ENCODE measurements around the gene TRAPPC5. TPM values are rescaled to one million over a fixed set of nuclear protein-coding genes. Genes with fewer than 3 reads are reported as not detected.

Gene TRAPPC5
- total RNA-seq, 1 donor from 2014 or later, result 110 TPM

- Mint-ChIP-seq H3K36me3 (ENCODE audit: low read depth, unreplicated experiment) (peaks cover 1% of the 10 kb centered on the region), H3K4me1 (ENCODE audit: low read depth, unreplicated experiment) (no peaks in the 10 kb centered on the region), H3K4me3 (ENCODE audit: unreplicated experiment) (no peak overlapping the region), H3K27ac (ENCODE audit: unreplicated experiment) (no peak overlapping the region), H3K27me3 (ENCODE audit: low read depth, unreplicated experiment) (peaks cover 16% of the 10 kb centered on the region), H3K9me3 (ENCODE audit: unreplicated experiment) (no peaks in the 10 kb centered on the region)
- DNase-seq (ENCODE audit: low read depth) (no peak), FAIRE-seq (no peak)
- Histone ChIP-seq H3K4me2 (ENCODE audit: low read length) (no peak overlapping the region), H3K9me3 (ENCODE audit: insufficient read depth, low read depth, low read length) (no peaks in the 10 kb centered on the region), H3K4me1 (ENCODE audit: insufficient read depth, low read length) (no peaks in the 10 kb centered on the region), H3K27ac (ENCODE audit: low read depth, low read length) (no peak overlapping the region), H3K4me3 (ENCODE audit: insufficient read depth, low read depth, low read length) (no peak overlapping the region), H2AFZ (ENCODE audit: low read depth, low read length) (no peak overlapping the region), H3K9ac (ENCODE audit: low read length) (no peak overlapping the region), H3K79me2 (ENCODE audit: insufficient read depth, low read length) (no peaks in the 10 kb centered on the region), H3K36me3 (ENCODE audit: insufficient read depth, low read length) (no peaks in the 10 kb centered on the region), H3K27me3 (ENCODE audit: insufficient read depth, low read length) (peaks cover 2% of the 10 kb centered on the region), H4K20me1 (ENCODE audit: insufficient read depth, low read length) (no peaks in the 10 kb centered on the region)
- TF ChIP-seq EZH2 (IDR thresholded peaks at IDR 0.05; ENCODE audit: insufficient read depth, low read length), result no peak
- no peak for TF ChIP-seq CTCF (IDR thresholded peaks at IDR 0.05; ENCODE audit: insufficient read depth, low read depth, low read length)
Measured at GRCh38 chr19:7647156-7647555, 33.5 kb upstream of the TRAPPC5 start.

GRCh38 chr19:7648265-7649014 lies 32.2 kb upstream of the TRAPPC5 start:
- no peaks in the 10 kb centered on the region for H3K36me3 Mint-ChIP-seq (ENCODE audit: low read depth, unreplicated experiment)
- no peak for TF ChIP-seq EZH2 (IDR thresholded peaks at IDR 0.05; ENCODE audit: insufficient read depth, low read length)
- TF ChIP-seq CTCF (IDR thresholded peaks at IDR 0.05; ENCODE audit: insufficient read depth, low read depth, low read length), result no peak
- no peaks in the 10 kb centered on the region for H3K4me1 ChIP-seq (ENCODE audit: insufficient read depth, low read length)
- H2AFZ ChIP-seq (ENCODE audit: low read depth, low read length), result no peak overlapping the region
- H3K27ac Mint-ChIP-seq (ENCODE audit: unreplicated experiment), result no peak overlapping the region
- H3K4me2 ChIP-seq (ENCODE audit: low read length), result no peak overlapping the region
- no peak overlapping the region for H3K4me3 ChIP-seq (ENCODE audit: insufficient read depth, low read depth, low read length)
- peaks cover 25% of the 10 kb centered on the region for H3K27me3 Mint-ChIP-seq (ENCODE audit: low read depth, unreplicated experiment)
- no peak overlapping the region for H3K4me3 Mint-ChIP-seq (ENCODE audit: unreplicated experiment)
- H4K20me1 ChIP-seq (ENCODE audit: insufficient read depth, low read length), result no peaks in the 10 kb centered on the region
- no peak for DNase-seq (ENCODE audit: low read depth)
- H3K27ac ChIP-seq (ENCODE audit: low read depth, low read length), result no peak overlapping the region
- no peak overlapping the region for H3K9ac ChIP-seq (ENCODE audit: low read length)
- FAIRE-seq, result no peak
- peaks cover 2% of the 10 kb centered on the region for H3K27me3 ChIP-seq (ENCODE audit: insufficient read depth, low read length)
- no peaks in the 10 kb centered on the region for H3K9me3 ChIP-seq (ENCODE audit: insufficient read depth, low read depth, low read length)
- no peaks in the 10 kb centered on the region for H3K4me1 Mint-ChIP-seq (ENCODE audit: low read depth, unreplicated experiment)
- H3K9me3 Mint-ChIP-seq (ENCODE audit: unreplicated experiment), result no peaks in the 10 kb centered on the region
- H3K36me3 ChIP-seq (ENCODE audit: insufficient read depth, low read length), result no peaks in the 10 kb centered on the region
- H3K79me2 ChIP-seq (ENCODE audit: insufficient read depth, low read length), result no peaks in the 10 kb centered on the region

GRCh38 chr19:7650148-7650547 lies 30.5 kb upstream of the TRAPPC5 start:
- no peaks in the 10 kb centered on the region for H3K4me1 ChIP-seq (ENCODE audit: insufficient read depth, low read length)
- H2AFZ ChIP-seq (ENCODE audit: low read depth, low read length), result no peak overlapping the region
- H3K9ac ChIP-seq (ENCODE audit: low read length), result no peak overlapping the region
- Mint-ChIP-seq H3K27ac (ENCODE audit: unreplicated experiment) (no peak overlapping the region), H3K27me3 (ENCODE audit: low read depth, unreplicated experiment) (peaks cover 27% of the 10 kb centered on the region), H3K36me3 (ENCODE audit: low read depth, unreplicated experiment) (no peaks in the 10 kb centered on the region), H3K4me1 (ENCODE audit: low read depth, unreplicated experiment) (no peaks in the 10 kb centered on the region), H3K9me3 (ENCODE audit: unreplicated experiment) (no peaks in the 10 kb centered on the region), H3K4me3 (ENCODE audit: unreplicated experiment) (no peak overlapping the region)
- no peaks in the 10 kb centered on the region for H3K36me3 ChIP-seq (ENCODE audit: insufficient read depth, low read length)
- TF ChIP-seq CTCF (IDR thresholded peaks at IDR 0.05; ENCODE audit: insufficient read depth, low read depth, low read length), result no peak
- TF ChIP-seq EZH2 (IDR thresholded peaks at IDR 0.05; ENCODE audit: insufficient read depth, low read length), result no peak
- no peak overlapping the region for H3K4me3 ChIP-seq (ENCODE audit: insufficient read depth, low read depth, low read length)
- peaks cover 2% of the 10 kb centered on the region for H3K27me3 ChIP-seq (ENCODE audit: insufficient read depth, low read length)
- no peaks in the 10 kb centered on the region for H4K20me1 ChIP-seq (ENCODE audit: insufficient read depth, low read length)
- H3K79me2 ChIP-seq (ENCODE audit: insufficient read depth, low read length), result no peaks in the 10 kb centered on the region
- no peaks in the 10 kb centered on the region for H3K9me3 ChIP-seq (ENCODE audit: insufficient read depth, low read depth, low read length)
- DNase-seq (ENCODE audit: low read depth), result no peak
- H3K27ac ChIP-seq (ENCODE audit: low read depth, low read length), result no peak overlapping the region
- H3K4me2 ChIP-seq (ENCODE audit: low read length), result no peak overlapping the region
- no peak for FAIRE-seq
